Naive thymus-derived CD8-positive, alpha-beta T cell (primary cell): ENCODE results near the gene ACE. TPM values are rescaled to one million over a fixed set of nuclear protein-coding genes. Genes with fewer than 3 reads are reported as not detected.

Experiments used
- ATAC-seq, 2 donors: fragments of 150-1000 bp; cut with Tn5 transposase in 1 of 2; sonication (Bioruptor Pico), chemical (Tn5 transposase) in 1 of 2; 1 replicate in 1 of 2; 2 replicates in 1 of 2; pipeline ENCODE4 v1.10.0; 2021; ENCODE audit warnings: mild to moderate bottlenecking in 2 of 2, moderate library complexity in 2 of 2
- POLR2A ChIA-PET: fragments of 350-600 bp; sonication (Branson Sonifier 250); formaldehyde crosslinking; loops from one replicate; lab custom pipeline; 2021; ENCODE audit warnings: antibody characterized with exemption; lab: Charles Lee
- DNase-seq, 10 donors: peaks; one replicate each; pipeline versions ENCODE4 v3.0.0 to v3.0.0-alpha.2; 2020 to 2022
- H3K27ac Mint-ChIP-seq, 10 donors: one replicate each; pipeline ENCODE4 v1.8.0; 2020 to 2022; ENCODE audit warnings: mild to moderate bottlenecking in 10 of 10, mixed read lengths in 10 of 10, moderate library complexity in 4 of 10, inconsistent platforms in 1 of 10
- H3K27me3 Mint-ChIP-seq, 5 donors: one replicate each; pipeline ENCODE4 v1.8.0; 2021 to 2022; ENCODE audit warnings: mixed read lengths in 5 of 5
- H3K36me3 Mint-ChIP-seq, 3 donors: one replicate each; pipeline ENCODE4 v1.8.0; 2020 to 2022; ENCODE audit warnings: mixed read lengths in 3 of 3, mild to moderate bottlenecking in 2 of 3, inconsistent platforms in 1 of 3
- H3K4me1 Mint-ChIP-seq, 4 donors: one replicate each; pipeline ENCODE4 v1.8.0; 2021 to 2022; ENCODE audit warnings: mixed read lengths in 4 of 4
- H3K4me3 Mint-ChIP-seq, 10 donors: one replicate each; pipeline ENCODE4 v1.8.0; 2020 to 2022; ENCODE audit warnings: mild to moderate bottlenecking in 10 of 10, mixed read lengths in 10 of 10, moderate library complexity in 6 of 10, inconsistent platforms in 1 of 10
- H3K9me3 Mint-ChIP-seq, 9 donors: one replicate each; pipeline ENCODE4 v1.8.0; 2020 to 2022; ENCODE audit warnings: mixed read lengths in 9 of 9, mild to moderate bottlenecking in 3 of 9, inconsistent platforms in 1 of 9, moderate library complexity in 1 of 9
- polyA plus RNA-seq, 3 donors: library from polyadenylated mRNA; unstranded; fragments of 300-500 nt; fragmentation: Illumina TruSeq; gene quantifications; one replicate each; pipeline ENCODE4 v1.2.3, GENCODE V29; 2021
- total RNA-seq, 8 experiments: library from RNA in 2 of 8; stranded (reverse) in 2 of 8; gene quantifications; one replicate each; pipeline ENCODE4 v1.2.3 and lab custom pipeline; 2021 to 2026

The ACE gene
- total and polyA plus RNA-seq, 5 experiments from 2014 or later = 0.15 to 1.9 (median 1.2) TPM; not detected in 2

- no peaks in the 10 kb centered on the region for H3K36me3 Mint-ChIP-seq
- peak; percentile 75 to 85 for ATAC-seq
- H3K4me3 Mint-ChIP-seq = peak overlapping the region in 9 of 10 donors; percentile 6 to 59 (median 39)
Observed at GRCh38 chr17:63478814-63479494, 2.1 kb downstream of the ACE start.

GRCh38 chr17:63479495-63480184, 2.8 kb downstream of the ACE start:
- DNase-seq (peak in 1 of 10 donors; percentile 37), ATAC-seq (no peak)
- POLR2A ChIA-PET = interaction anchor here (0.5 to 1.6 kb wide), 3 partner anchors 36 to 351 kb away, joined by 3 to 12 read pairs (median 3); no protein-coding TSS in a partner anchor
- H3K4me1 Mint-ChIP-seq = peaks cover 10 to 18% (median 14%) of the 10 kb centered on the region in 4 donors
- peak overlapping the region in 2 of 10 donors; percentile 38 to 39 for H3K4me3 Mint-ChIP-seq
- peaks cover 5 to 44% (median 26%) of the 10 kb centered on the region in 5 donors for H3K27me3 Mint-ChIP-seq
- H3K27ac Mint-ChIP-seq = no peak overlapping the region
- no peaks in the 10 kb centered on the region for H3K9me3 Mint-ChIP-seq
- H3K36me3 Mint-ChIP-seq = no peaks in the 10 kb centered on the region

More at GRCh38 chr17:63478814-63479494, 2.1 kb downstream of the ACE start:
- peak overlapping the region in 1 of 10 donors; percentile 20 for H3K27ac Mint-ChIP-seq
- H3K9me3 Mint-ChIP-seq = no peaks in the 10 kb centered on the region
- H3K27me3 Mint-ChIP-seq = peaks cover 5 to 51% (median 26%) of the 10 kb centered on the region in 5 donors
- POLR2A ChIA-PET = interaction anchor here (0.5 to 1.6 kb wide), 6 partner anchors 33 to 352 kb away, joined by 3 to 12 read pairs (median 3); partner anchors contain the start of gene CYB561
- peaks cover 10 to 18% (median 14%) of the 10 kb centered on the region in 4 donors for H3K4me1 Mint-ChIP-seq
- peak; percentile 48 to 84 (median 66) for DNase-seq

- H3K4me1 Mint-ChIP-seq = peaks cover 10 to 18% (median 14%) of the 10 kb centered on the region in 4 donors
- H3K27ac Mint-ChIP-seq = no peak overlapping the region
- no peak overlapping the region for H3K4me3 Mint-ChIP-seq
- peaks cover 4 to 37% (median 22%) of the 10 kb centered on the region in 5 donors for H3K27me3 Mint-ChIP-seq
- no peak for ATAC-seq
- no peaks in the 10 kb centered on the region for H3K9me3 Mint-ChIP-seq
- H3K36me3 Mint-ChIP-seq = no peaks in the 10 kb centered on the region
- DNase-seq = peak in 1 of 10 donors; percentile 59
- POLR2A ChIA-PET = no interaction called here
Observed at GRCh38 chr17:63480192-63480784, 3.4 kb downstream of the ACE start.

- peaks cover 2 to 31% (median 19%) of the 10 kb centered on the region in 5 donors for H3K27me3 Mint-ChIP-seq
- DNase-seq (peak in 1 of 10 donors; percentile 58), ATAC-seq (no peak)
- H3K9me3 Mint-ChIP-seq = no peaks in the 10 kb centered on the region
- no peaks in the 10 kb centered on the region for H3K36me3 Mint-ChIP-seq
- POLR2A ChIA-PET = no interaction called here
- no peak overlapping the region for H3K27ac Mint-ChIP-seq
- peaks cover 10 to 16% (median 14%) of the 10 kb centered on the region in 4 donors for H3K4me1 Mint-ChIP-seq
- H3K4me3 Mint-ChIP-seq = no peak overlapping the region
Observed at GRCh38 chr17:63480826-63481487, 4.1 kb downstream of the ACE start.

GRCh38 chr17:63481488-63481870, 4.6 kb downstream of the ACE start:
- no peaks in the 10 kb centered on the region for H3K9me3 Mint-ChIP-seq
- no peak overlapping the region for H3K27ac Mint-ChIP-seq
- no peaks in the 10 kb centered on the region for H3K36me3 Mint-ChIP-seq
- H3K4me3 Mint-ChIP-seq = no peak overlapping the region
- peak in 1 of 10 donors; percentile 60 for DNase-seq
- peaks cover 10 to 16% (median 11%) of the 10 kb centered on the region in 4 donors for H3K4me1 Mint-ChIP-seq
- POLR2A ChIA-PET = no interaction called here
- peaks cover 2 to 28% (median 19%) of the 10 kb centered on the region in 5 donors for H3K27me3 Mint-ChIP-seq
- ATAC-seq = no peak

- Mint-ChIP-seq H3K27ac (peak overlapping the region in 1 of 10 donors; percentile 67), H3K9me3 (no peaks in the 10 kb centered on the region), H3K27me3 (peaks cover 2 to 26% (median 18%) of the 10 kb centered on the region in 5 donors), H3K4me3 (peak overlapping the region in 1 of 10 donors; percentile 16), H3K4me1 (peaks cover 9 to 14% (median 10%) of the 10 kb centered on the region in 4 donors), H3K36me3 (no peaks in the 10 kb centered on the region)
- POLR2A ChIA-PET = interaction anchor here (0.5 kb wide), 1 partner anchor 67 kb away, joined by 3 read pairs; no protein-coding TSS in a partner anchor
- ATAC-seq = no peak
- DNase-seq = no peak
Observed at GRCh38 chr17:63482509-63482908, 5.6 kb downstream of the ACE start.

- ATAC-seq (no peak), DNase-seq (no peak)
- peaks cover 5 to 9% (median 7%) of the 10 kb centered on the region in 4 donors for H3K4me1 Mint-ChIP-seq
- H3K9me3 Mint-ChIP-seq = no peaks in the 10 kb centered on the region
- POLR2A ChIA-PET = interaction anchor here (0.5 kb wide), 1 partner anchor 66 kb away, joined by 3 read pairs; no protein-coding TSS in a partner anchor
- H3K27ac Mint-ChIP-seq = no peak overlapping the region
- no peak overlapping the region for H3K4me3 Mint-ChIP-seq
- no peaks in the 10 kb centered on the region for H3K36me3 Mint-ChIP-seq
- H3K27me3 Mint-ChIP-seq = peaks cover 1 to 21% (median 13%) of the 10 kb centered on the region in 5 donors
Observed at GRCh38 chr17:63483038-63483437, 6.2 kb downstream of the ACE start.

- Mint-ChIP-seq H3K27ac (peak overlapping the region in 1 of 10 donors; percentile 27), H3K9me3 (no peaks in the 10 kb centered on the region), H3K27me3 (peaks cover 0 to 12% (median 9%) of the 10 kb centered on the region in 5 donors), H3K36me3 (no peaks in the 10 kb centered on the region), H3K4me3 (no peak overlapping the region), H3K4me1 (peaks cover 3 to 6% (median 4%) of the 10 kb centered on the region in 4 donors)
- no peak for ATAC-seq
- DNase-seq = peak in 1 of 10 donors; percentile 58
- POLR2A ChIA-PET = no interaction called here
Observed at GRCh38 chr17:63483655-63484575, 7.1 kb downstream of the ACE start.

GRCh38 chr17:63486317-63487013, 9.6 kb downstream of the ACE start:
- no peak overlapping the region for H3K4me3 Mint-ChIP-seq
- H3K36me3 Mint-ChIP-seq = no peaks in the 10 kb centered on the region
- POLR2A ChIA-PET = no interaction called here
- no peak for ATAC-seq
- DNase-seq = no peak
- H3K27me3 Mint-ChIP-seq = peaks cover 0 to 4% (median 0%) of the 10 kb centered on the region in 5 donors
- no peaks in the 10 kb centered on the region for H3K9me3 Mint-ChIP-seq
- peaks cover 0 to 3% (median 0%) of the 10 kb centered on the region in 4 donors for H3K4me1 Mint-ChIP-seq
- no peak overlapping the region for H3K27ac Mint-ChIP-seq

GRCh38 chr17:63487014-63487339, 10.1 kb downstream of the ACE start:
- Mint-ChIP-seq H3K27ac (peak overlapping the region in 1 of 10 donors; percentile 57), H3K36me3 (no peaks in the 10 kb centered on the region), H3K9me3 (no peaks in the 10 kb centered on the region), H3K4me3 (no peak overlapping the region), H3K4me1 (peaks cover 0 to 3% (median 0%) of the 10 kb centered on the region in 4 donors), H3K27me3 (peaks cover 0 to 4% (median 0%) of the 10 kb centered on the region in 5 donors)
- POLR2A ChIA-PET = no interaction called here
- peak in 1 of 10 donors; percentile 50 for DNase-seq
- no peak for ATAC-seq

GRCh38 chr17:63488851-63489250, 12.0 kb downstream of the ACE start:
- Mint-ChIP-seq H3K36me3 (no peaks in the 10 kb centered on the region), H3K9me3 (no peaks in the 10 kb centered on the region), H3K4me3 (no peak overlapping the region), H3K27me3 (peaks cover 0 to 2% (median 0%) of the 10 kb centered on the region in 5 donors), H3K4me1 (no peaks in the 10 kb centered on the region), H3K27ac (no peak overlapping the region)
- no peak for ATAC-seq
- peak in 1 of 10 donors; percentile 24 for DNase-seq
- POLR2A ChIA-PET = no interaction called here
